GM23338 (cell line): ENCODE data around the gene FMNL1. TPM values are rescaled to one million over a fixed set of nuclear protein-coding genes. Genes with fewer than 3 reads are reported as not detected.

Source experiments
- ATAC-seq: fragments of 200-7000 bp; cut with Tn5 transposase; 3 replicates; pipeline ENCODE4 v1.9.1; 2020
- DNase-seq: peaks from one replicate; pipeline ENCODE4 v3.0.0-alpha.2; 2015; ENCODE audit warnings: low spot score
- H2AFZ ChIP-seq: fragments of 200-600 bp; sonication (generic); 2 replicates; pipeline ENCODE4 v1.8.0; 2016; ENCODE audit warnings: antibody characterized with exemption, mild to moderate bottlenecking, moderate library complexity
- H3F3A ChIP-seq: fragments of 200-600 bp; sonication (generic); replicated peaks from 2 replicates; pipeline ENCODE4 v1.8.0; 2017; ENCODE audit warnings: antibody characterized with exemption, mixed run types, low read depth
- H3K27ac ChIP-seq: fragments of 200-600 bp; sonication (generic); 2 replicates; pipeline ENCODE4 v1.6.1; 2016; ENCODE audit warnings: low read depth
- H3K27me3 ChIP-seq: fragments of 200-600 bp; sonication (generic); 2 replicates; pipeline ENCODE4 v1.8.0; 2016; ENCODE audit warnings: mild to moderate bottlenecking, mixed run types, moderate library complexity; ENCODE audit not compliant: insufficient read depth
- H3K36me3 ChIP-seq: fragments of 200-600 bp; sonication (generic); 2 replicates; pipeline ENCODE4 v1.8.0; 2016; ENCODE audit warnings: mild to moderate bottlenecking; ENCODE audit not compliant: insufficient read depth
- H3K4me1 ChIP-seq: fragments of 200-600 bp; sonication (generic); 2 replicates; pipeline ENCODE4 v1.8.0; 2016; ENCODE audit warnings: mild to moderate bottlenecking, moderate library complexity; ENCODE audit not compliant: insufficient read depth
- H3K4me2 ChIP-seq: fragments of 200-600 bp; sonication (generic); 2 replicates; pipeline ENCODE4 v1.7.1; 2017; ENCODE audit warnings: mixed run types
- H3K4me3 ChIP-seq: fragments of 200-600 bp; sonication (generic); 2 replicates; pipeline ENCODE4 v1.6.1; 2016; ENCODE audit warnings: mixed run types
- H3K79me2 ChIP-seq: fragments of 200-600 bp; sonication (generic); replicated peaks from 2 replicates; pipeline ENCODE4 v1.8.0; 2017; ENCODE audit warnings: mild to moderate bottlenecking; ENCODE audit not compliant: insufficient read depth
- H3K9me2 ChIP-seq: fragments of 200-600 bp; sonication (generic); 2 replicates; pipeline ENCODE4 v1.8.0; 2017; ENCODE audit not compliant: insufficient read depth
- H4K20me1 ChIP-seq: fragments of 200-600 bp; sonication (generic); replicated peaks from 2 replicates; pipeline ENCODE4 v1.8.0; 2017; ENCODE audit warnings: mild to moderate bottlenecking; ENCODE audit not compliant: insufficient read depth
- H3K27ac Mint-ChIP-seq: 2 replicates; pipeline ENCODE4 v1.8.0; 2020; ENCODE audit warnings: inconsistent platforms, mild to moderate bottlenecking, moderate library complexity, mixed read lengths
- H3K27me3 Mint-ChIP-seq: 3 replicates; pipeline ENCODE4 v1.8.0; 2022; ENCODE audit warnings: low read depth, mild to moderate bottlenecking, moderate library complexity, mixed read lengths, inconsistent platforms; ENCODE audit not compliant: insufficient read depth, poor library complexity
- H3K36me3 Mint-ChIP-seq: 3 replicates; pipeline ENCODE4 v1.8.0; 2021; ENCODE audit warnings: low read depth, mild to moderate bottlenecking, inconsistent platforms, moderate library complexity, mixed read lengths
- H3K4me1 Mint-ChIP-seq: 3 replicates; pipeline ENCODE4 v1.8.0; 2020; ENCODE audit warnings: mild to moderate bottlenecking, inconsistent platforms, mixed read lengths
- H3K4me3 Mint-ChIP-seq: 3 replicates; pipeline ENCODE4 v1.8.0; 2021; ENCODE audit warnings: moderate library complexity, mild to moderate bottlenecking, inconsistent platforms, mixed read lengths
- H3K9me3 Mint-ChIP-seq: 3 replicates; pipeline ENCODE4 v1.8.0; 2020; ENCODE audit warnings: moderate library complexity, mild to moderate bottlenecking, inconsistent platforms, mixed read lengths
- CREB1 ChIP-seq: fragments of 250-450 bp; sonication (Bioruptor Pico); IDR thresholded peaks from 2 replicates; pipeline ENCODE4 v1.5.0; 2020; ENCODE audit warnings: low read depth, mild to moderate bottlenecking, moderate library complexity
- EZH2 ChIP-seq: fragments of 200-600 bp; sonication (generic); IDR thresholded peaks from one replicate; pipeline ENCODE4 v1.8.0; 2017; ENCODE audit warnings: antibody characterized with exemption, mild to moderate bottlenecking, low read depth; ENCODE audit not compliant: unreplicated experiment
- EZH2phosphoT487 ChIP-seq: fragments of 200-600 bp; sonication (generic); IDR thresholded peaks from one replicate; pipeline ENCODE4 v1.8.1; 2018; ENCODE audit warnings: antibody characterized with exemption; ENCODE audit not compliant: unreplicated experiment
- JUNB ChIP-seq: IDR thresholded peaks from one replicate; pipeline ENCODE4 v1.6.1; 2016; ENCODE audit warnings: antibody characterized with exemption; ENCODE audit not compliant: unreplicated experiment
- NANOG ChIP-seq: IDR thresholded peaks from 2 replicates; pipeline ENCODE4 v1.6.1; 2016; ENCODE audit warnings: antibody characterized with exemption, borderline replicate concordance
- POLR2AphosphoS5 ChIP-seq: IDR thresholded peaks from 2 replicates; pipeline ENCODE4 v1.6.1; 2016; ENCODE audit warnings: antibody characterized with exemption, low read depth
- STAT1 ChIP-seq: IDR thresholded peaks from one replicate; pipeline ENCODE4 v1.6.1; 2016; ENCODE audit warnings: antibody characterized with exemption; ENCODE audit not compliant: unreplicated experiment
- ZNF114 ChIP-seq: fragments of 250-450 bp; sonication (Bioruptor Pico); IDR thresholded peaks from 2 replicates; pipeline ENCODE4 v1.5.0; 2020; ENCODE audit warnings: mild to moderate bottlenecking, moderate library complexity
- ZNF331 ChIP-seq: fragments of 250-450 bp; sonication (Bioruptor Pico); IDR thresholded peaks from 2 replicates; pipeline ENCODE4 v1.5.0; 2020; ENCODE audit warnings: low read depth, mild to moderate bottlenecking, moderate library complexity
- polyA plus RNA-seq: library from polyadenylated mRNA; unstranded; fragments of >200 nt; fragmentation: Nextera tagmentation; extraction: Ambion mirVana; gene quantifications from 2 replicates; pipeline ENCODE4 v1.2.1, GENCODE V29; 2016
- total RNA-seq: library from RNA; depleted of rRNA; stranded (reverse); fragments of >200 nt; shearing (Covaris generic); gene quantifications from 2 replicates; pipeline ENCODE4 v1.2.3, GENCODE V29; 2014
- TF ChIP-seq, protein P1 (sequence below): IDR thresholded peaks from 2 replicates; pipeline ENCODE4 v1.6.1; 2016; ENCODE audit warnings: antibody characterized with exemption
- TF ChIP-seq, protein P2 (sequence below): fragments of 250-450 bp; sonication (Bioruptor Pico); IDR thresholded peaks from 2 replicates; pipeline ENCODE4 v1.5.0; 2020; ENCODE audit warnings: mild to moderate bottlenecking, moderate library complexity
- TF ChIP-seq, protein P3 (sequence below): IDR thresholded peaks from one replicate; pipeline ENCODE4 v1.6.1; 2018; ENCODE audit warnings: antibody characterized with exemption; ENCODE audit not compliant: unreplicated experiment
- TF ChIP-seq, protein P4 (sequence below), 2 experiments: fragments of 200-600 bp in 1 of 2; sonication (generic) in 1 of 2; conservative IDR thresholded peaks; 2 replicates each; pipeline versions ENCODE4 v1.5.1 to v1.6.1; 2016 to 2017; ENCODE audit warnings: antibody characterized with exemption in 2 of 2, low read depth in 2 of 2, mild to moderate bottlenecking in 2 of 2, moderate library complexity in 1 of 2

The FMNL1 gene
- total and polyA plus RNA-seq, 2 experiments from 2014 or later, result 6.6 to 9.3 TPM

DNA sequence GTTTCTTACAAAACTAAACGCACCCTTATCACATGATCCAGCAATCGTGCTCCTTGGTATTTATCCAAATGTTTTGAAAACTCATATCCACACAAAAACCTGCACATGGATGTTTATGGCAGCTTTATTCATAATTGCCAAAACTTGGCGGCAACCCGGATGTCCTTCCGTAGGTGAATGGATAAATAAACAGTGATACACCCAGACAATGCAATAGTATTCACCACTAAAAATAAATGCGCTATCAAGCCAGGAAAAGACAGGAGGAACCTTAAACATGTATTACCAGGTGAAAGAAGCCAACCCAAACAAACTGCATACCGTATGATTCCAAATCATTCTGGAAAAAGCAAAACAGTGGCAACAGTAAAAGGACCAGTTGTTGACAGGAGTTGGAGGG lies 30.2 kb downstream of the FMNL1 start:
- H3K4me3 ChIP-seq, result no peak overlapping the region
- peaks cover 16% of the 10 kb centered on the region for H3K4me1 ChIP-seq
- H3K9me2 ChIP-seq, result no peaks in the 10 kb centered on the region
- peaks cover 3% of the 10 kb centered on the region; the same call in 1 of the 2 replicates for H3K79me2 ChIP-seq
- H3K36me3 Mint-ChIP-seq, result peaks cover 15% of the 10 kb centered on the region
- H3F3A ChIP-seq, result peaks cover 10% of the 10 kb centered on the region; the same call in 1 of the 2 replicates
- H3K9me3 Mint-ChIP-seq, result no peaks in the 10 kb centered on the region; the same call in 2 of the 3 replicates
- peaks cover 20% of the 10 kb centered on the region for H3K27me3 Mint-ChIP-seq
- no peak overlapping the region for H3K4me2 ChIP-seq
- no peaks in the 10 kb centered on the region for H3K27me3 ChIP-seq
- H3K27ac Mint-ChIP-seq, result no peak overlapping the region
- no peaks in the 10 kb centered on the region for H4K20me1 ChIP-seq
- no peak overlapping the region for H3K4me3 Mint-ChIP-seq
- DNase-seq (no peak), ATAC-seq (no peak)
- H2AFZ ChIP-seq, result no peak overlapping the region
- TF ChIP-seq, protein P1, sequence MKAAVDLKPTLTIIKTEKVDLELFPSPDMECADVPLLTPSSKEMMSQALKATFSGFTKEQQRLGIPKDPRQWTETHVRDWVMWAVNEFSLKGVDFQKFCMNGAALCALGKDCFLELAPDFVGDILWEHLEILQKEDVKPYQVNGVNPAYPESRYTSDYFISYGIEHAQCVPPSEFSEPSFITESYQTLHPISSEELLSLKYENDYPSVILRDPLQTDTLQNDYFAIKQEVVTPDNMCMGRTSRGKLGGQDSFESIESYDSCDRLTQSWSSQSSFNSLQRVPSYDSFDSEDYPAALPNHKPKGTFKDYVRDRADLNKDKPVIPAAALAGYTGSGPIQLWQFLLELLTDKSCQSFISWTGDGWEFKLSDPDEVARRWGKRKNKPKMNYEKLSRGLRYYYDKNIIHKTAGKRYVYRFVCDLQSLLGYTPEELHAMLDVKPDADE, result no peak
- TF ChIP-seq CREB1 (CRISPR knock-in tag) (no peak), EZH2 (no peak), JUNB (no peak), STAT1 (no peak), ZNF114 (CRISPR knock-in tag) (no peak), ZNF331 (CRISPR knock-in tag) (no peak), NANOG (no peak), EZH2phosphoT487 (no peak), POLR2AphosphoS5 (no peak)
- TF ChIP-seq, protein P2, sequence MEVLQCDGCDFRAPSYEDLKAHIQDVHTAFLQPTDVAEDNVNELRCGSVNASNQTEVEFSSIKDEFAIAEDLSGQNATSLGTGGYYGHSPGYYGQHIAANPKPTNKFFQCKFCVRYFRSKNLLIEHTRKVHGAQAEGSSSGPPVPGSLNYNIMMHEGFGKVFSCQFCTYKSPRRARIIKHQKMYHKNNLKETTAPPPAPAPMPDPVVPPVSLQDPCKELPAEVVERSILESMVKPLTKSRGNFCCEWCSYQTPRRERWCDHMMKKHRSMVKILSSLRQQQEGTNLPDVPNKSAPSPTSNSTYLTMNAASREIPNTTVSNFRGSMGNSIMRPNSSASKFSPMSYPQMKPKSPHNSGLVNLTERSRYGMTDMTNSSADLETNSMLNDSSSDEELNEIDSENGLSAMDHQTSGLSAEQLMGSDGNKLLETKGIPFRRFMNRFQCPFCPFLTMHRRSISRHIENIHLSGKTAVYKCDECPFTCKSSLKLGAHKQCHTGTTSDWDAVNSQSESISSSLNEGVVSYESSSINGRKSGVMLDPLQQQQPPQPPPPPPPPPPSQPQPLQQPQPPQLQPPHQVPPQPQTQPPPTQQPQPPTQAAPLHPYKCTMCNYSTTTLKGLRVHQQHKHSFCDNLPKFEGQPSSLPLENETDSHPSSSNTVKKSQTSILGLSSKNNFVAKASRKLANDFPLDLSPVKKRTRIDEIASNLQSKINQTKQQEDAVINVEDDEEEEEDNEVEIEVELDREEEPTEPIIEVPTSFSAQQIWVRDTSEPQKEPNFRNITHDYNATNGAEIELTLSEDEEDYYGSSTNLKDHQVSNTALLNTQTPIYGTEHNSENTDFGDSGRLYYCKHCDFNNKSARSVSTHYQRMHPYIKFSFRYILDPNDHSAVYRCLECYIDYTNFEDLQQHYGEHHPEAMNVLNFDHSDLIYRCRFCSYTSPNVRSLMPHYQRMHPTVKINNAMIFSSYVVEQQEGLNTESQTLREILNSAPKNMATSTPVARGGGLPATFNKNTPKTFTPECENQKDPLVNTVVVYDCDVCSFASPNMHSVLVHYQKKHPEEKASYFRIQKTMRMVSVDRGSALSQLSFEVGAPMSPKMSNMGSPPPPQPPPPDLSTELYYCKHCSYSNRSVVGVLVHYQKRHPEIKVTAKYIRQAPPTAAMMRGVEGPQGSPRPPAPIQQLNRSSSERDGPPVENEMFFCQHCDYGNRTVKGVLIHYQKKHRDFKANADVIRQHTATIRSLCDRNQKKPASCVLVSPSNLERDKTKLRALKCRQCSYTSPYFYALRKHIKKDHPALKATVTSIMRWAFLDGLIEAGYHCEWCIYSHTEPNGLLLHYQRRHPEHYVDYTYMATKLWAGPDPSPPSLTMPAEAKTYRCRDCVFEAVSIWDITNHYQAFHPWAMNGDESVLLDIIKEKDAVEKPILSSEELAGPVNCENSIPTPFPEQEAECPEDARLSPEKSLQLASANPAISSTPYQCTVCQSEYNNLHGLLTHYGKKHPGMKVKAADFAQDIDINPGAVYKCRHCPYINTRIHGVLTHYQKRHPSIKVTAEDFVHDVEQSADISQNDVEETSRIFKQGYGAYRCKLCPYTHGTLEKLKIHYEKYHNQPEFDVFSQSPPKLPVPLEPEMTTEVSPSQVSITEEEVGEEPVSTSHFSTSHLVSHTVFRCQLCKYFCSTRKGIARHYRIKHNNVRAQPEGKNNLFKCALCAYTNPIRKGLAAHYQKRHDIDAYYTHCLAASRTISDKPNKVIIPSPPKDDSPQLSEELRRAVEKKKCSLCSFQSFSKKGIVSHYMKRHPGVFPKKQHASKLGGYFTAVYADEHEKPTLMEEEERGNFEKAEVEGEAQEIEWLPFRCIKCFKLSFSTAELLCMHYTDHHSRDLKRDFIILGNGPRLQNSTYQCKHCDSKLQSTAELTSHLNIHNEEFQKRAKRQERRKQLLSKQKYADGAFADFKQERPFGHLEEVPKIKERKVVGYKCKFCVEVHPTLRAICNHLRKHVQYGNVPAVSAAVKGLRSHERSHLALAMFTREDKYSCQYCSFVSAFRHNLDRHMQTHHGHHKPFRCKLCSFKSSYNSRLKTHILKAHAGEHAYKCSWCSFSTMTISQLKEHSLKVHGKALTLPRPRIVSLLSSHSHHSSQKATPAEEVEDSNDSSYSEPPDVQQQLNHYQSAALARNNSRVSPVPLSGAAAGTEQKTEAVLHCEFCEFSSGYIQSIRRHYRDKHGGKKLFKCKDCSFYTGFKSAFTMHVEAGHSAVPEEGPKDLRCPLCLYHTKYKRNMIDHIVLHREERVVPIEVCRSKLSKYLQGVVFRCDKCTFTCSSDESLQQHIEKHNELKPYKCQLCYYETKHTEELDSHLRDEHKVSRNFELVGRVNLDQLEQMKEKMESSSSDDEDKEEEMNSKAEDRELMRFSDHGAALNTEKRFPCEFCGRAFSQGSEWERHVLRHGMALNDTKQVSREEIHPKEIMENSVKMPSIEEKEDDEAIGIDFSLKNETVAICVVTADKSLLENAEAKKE (CRISPR knock-in tag), result no peak
- TF ChIP-seq, protein P3, sequence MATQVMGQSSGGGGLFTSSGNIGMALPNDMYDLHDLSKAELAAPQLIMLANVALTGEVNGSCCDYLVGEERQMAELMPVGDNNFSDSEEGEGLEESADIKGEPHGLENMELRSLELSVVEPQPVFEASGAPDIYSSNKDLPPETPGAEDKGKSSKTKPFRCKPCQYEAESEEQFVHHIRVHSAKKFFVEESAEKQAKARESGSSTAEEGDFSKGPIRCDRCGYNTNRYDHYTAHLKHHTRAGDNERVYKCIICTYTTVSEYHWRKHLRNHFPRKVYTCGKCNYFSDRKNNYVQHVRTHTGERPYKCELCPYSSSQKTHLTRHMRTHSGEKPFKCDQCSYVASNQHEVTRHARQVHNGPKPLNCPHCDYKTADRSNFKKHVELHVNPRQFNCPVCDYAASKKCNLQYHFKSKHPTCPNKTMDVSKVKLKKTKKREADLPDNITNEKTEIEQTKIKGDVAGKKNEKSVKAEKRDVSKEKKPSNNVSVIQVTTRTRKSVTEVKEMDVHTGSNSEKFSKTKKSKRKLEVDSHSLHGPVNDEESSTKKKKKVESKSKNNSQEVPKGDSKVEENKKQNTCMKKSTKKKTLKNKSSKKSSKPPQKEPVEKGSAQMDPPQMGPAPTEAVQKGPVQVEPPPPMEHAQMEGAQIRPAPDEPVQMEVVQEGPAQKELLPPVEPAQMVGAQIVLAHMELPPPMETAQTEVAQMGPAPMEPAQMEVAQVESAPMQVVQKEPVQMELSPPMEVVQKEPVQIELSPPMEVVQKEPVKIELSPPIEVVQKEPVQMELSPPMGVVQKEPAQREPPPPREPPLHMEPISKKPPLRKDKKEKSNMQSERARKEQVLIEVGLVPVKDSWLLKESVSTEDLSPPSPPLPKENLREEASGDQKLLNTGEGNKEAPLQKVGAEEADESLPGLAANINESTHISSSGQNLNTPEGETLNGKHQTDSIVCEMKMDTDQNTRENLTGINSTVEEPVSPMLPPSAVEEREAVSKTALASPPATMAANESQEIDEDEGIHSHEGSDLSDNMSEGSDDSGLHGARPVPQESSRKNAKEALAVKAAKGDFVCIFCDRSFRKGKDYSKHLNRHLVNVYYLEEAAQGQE, result no peak
- TF ChIP-seq, protein P4, sequence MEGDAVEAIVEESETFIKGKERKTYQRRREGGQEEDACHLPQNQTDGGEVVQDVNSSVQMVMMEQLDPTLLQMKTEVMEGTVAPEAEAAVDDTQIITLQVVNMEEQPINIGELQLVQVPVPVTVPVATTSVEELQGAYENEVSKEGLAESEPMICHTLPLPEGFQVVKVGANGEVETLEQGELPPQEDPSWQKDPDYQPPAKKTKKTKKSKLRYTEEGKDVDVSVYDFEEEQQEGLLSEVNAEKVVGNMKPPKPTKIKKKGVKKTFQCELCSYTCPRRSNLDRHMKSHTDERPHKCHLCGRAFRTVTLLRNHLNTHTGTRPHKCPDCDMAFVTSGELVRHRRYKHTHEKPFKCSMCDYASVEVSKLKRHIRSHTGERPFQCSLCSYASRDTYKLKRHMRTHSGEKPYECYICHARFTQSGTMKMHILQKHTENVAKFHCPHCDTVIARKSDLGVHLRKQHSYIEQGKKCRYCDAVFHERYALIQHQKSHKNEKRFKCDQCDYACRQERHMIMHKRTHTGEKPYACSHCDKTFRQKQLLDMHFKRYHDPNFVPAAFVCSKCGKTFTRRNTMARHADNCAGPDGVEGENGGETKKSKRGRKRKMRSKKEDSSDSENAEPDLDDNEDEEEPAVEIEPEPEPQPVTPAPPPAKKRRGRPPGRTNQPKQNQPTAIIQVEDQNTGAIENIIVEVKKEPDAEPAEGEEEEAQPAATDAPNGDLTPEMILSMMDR (conservative IDR thresholded peaks at IDR 0.05; ENCODE audit: low read depth in 2 of 2), result no peak
- H3K4me1 Mint-ChIP-seq, result peaks cover 24% of the 10 kb centered on the region
- no peaks in the 10 kb centered on the region for H3K36me3 ChIP-seq
- H3K27ac ChIP-seq, result no peak overlapping the region
